CD4-positive, CD25-positive, alpha-beta regulatory T cell (primary cell): Measurements from ENCODE around the gene CCDC12. TPM values are rescaled to one million over a fixed set of nuclear protein-coding genes. Genes with fewer than 3 reads are reported as not detected.

Experiments
- ATAC-seq, 2 donors: fragments of 150-1000 bp; cut with Tn5 transposase; one replicate each; pipeline ENCODE4 v1.10.0; 2021; ENCODE audit warnings: low read depth in 2 of 2, moderate number of reproducible peaks in 2 of 2, moderate library complexity in 1 of 2
- DNase-seq, 3 donors: peaks; one replicate each; pipeline versions ENCODE4 v3.0.0 to v3.0.0-alpha.2; 2012 to 2022; ENCODE audit warnings: mixed read lengths in 1 of 3
- H3K27ac ChIP-seq: one replicate; pipeline ENCODE4 v1.7.0; 2013; ENCODE audit warnings: mild to moderate bottlenecking, low read length; ENCODE audit not compliant: insufficient read depth, poor library complexity, severe bottlenecking
- H3K27me3 ChIP-seq: one replicate; pipeline ENCODE4 v1.7.0; 2013; ENCODE audit warnings: low read length; ENCODE audit not compliant: control insufficient read depth, insufficient read depth
- H3K36me3 ChIP-seq: one replicate; pipeline ENCODE4 v1.7.0; 2013; ENCODE audit warnings: mild to moderate bottlenecking, low read length, moderate library complexity; ENCODE audit not compliant: control insufficient read depth, insufficient read depth
- H3K4me1 ChIP-seq: 2 replicates; pipeline ENCODE4 v1.7.0; 2013; ENCODE audit warnings: mild to moderate bottlenecking, low read length; ENCODE audit not compliant: insufficient read depth, control insufficient read depth, poor library complexity, severe bottlenecking
- H3K4me3 ChIP-seq: one replicate; pipeline ENCODE4 v1.7.0; 2013; ENCODE audit warnings: low read depth, mild to moderate bottlenecking, low read length, moderate library complexity
- H3K9me3 ChIP-seq, 2 experiments: 1 replicate in 1 of 2; 2 replicates in 1 of 2; pipeline ENCODE4 v1.7.0; 2013; ENCODE audit warnings: low read length in 2 of 2, mild to moderate bottlenecking in 1 of 2, moderate library complexity in 1 of 2; ENCODE audit not compliant: control insufficient read depth in 2 of 2
- H3K27ac Mint-ChIP-seq, 3 donors: one replicate each; pipeline ENCODE4 v1.8.0; 2020 to 2022; ENCODE audit warnings: mild to moderate bottlenecking in 3 of 3, mixed read lengths in 3 of 3, moderate library complexity in 2 of 3
- H3K27me3 Mint-ChIP-seq: one replicate; pipeline ENCODE4 v1.8.0; 2022; ENCODE audit warnings: mild to moderate bottlenecking, mixed read lengths
- H3K36me3 Mint-ChIP-seq: one replicate; pipeline ENCODE4 v1.8.0; 2020; ENCODE audit warnings: mixed read lengths
- H3K4me1 Mint-ChIP-seq, 4 donors: one replicate each; pipeline ENCODE4 v1.8.0; 2020 to 2022; ENCODE audit warnings: mixed read lengths in 4 of 4, mild to moderate bottlenecking in 1 of 4
- H3K4me3 Mint-ChIP-seq, 4 donors: one replicate each; pipeline ENCODE4 v1.8.0; 2020 to 2022; ENCODE audit warnings: mild to moderate bottlenecking in 4 of 4, mixed read lengths in 4 of 4, moderate library complexity in 3 of 4
- H3K9me3 Mint-ChIP-seq, 7 donors: one replicate each; pipeline ENCODE4 v1.8.0; 2020 to 2022; ENCODE audit warnings: mixed read lengths in 7 of 7, mild to moderate bottlenecking in 3 of 7, moderate library complexity in 2 of 7
- polyA plus RNA-seq, 4 donors: library from polyadenylated mRNA; unstranded; fragments of 300-500 nt; fragmentation: Illumina TruSeq; gene quantifications; one replicate each; pipeline ENCODE4 v1.2.3, GENCODE V29; 2021
- total RNA-seq: library from RNA; stranded (reverse); gene quantifications from one replicate; pipeline ENCODE4 v1.2.3, GENCODE V29; 2022

CCDC12 gene
- 71.8 TPM for total RNA-seq
- 100 to 1,000 TPM in 3 of 4 donors, 10 to 100 TPM in 1; 90.4 to 116 (median 106) TPM for polyA plus RNA-seq

- H3K36me3 ChIP-seq: no peaks in the 10 kb centered on the region
- peak within 1 kb of the TSS; percentile 97 to 99 (median 99) for H3K4me3 Mint-ChIP-seq
- H3K4me1 ChIP-seq: peaks cover 78% of the 10 kb centered on the region
- H3K9me3 Mint-ChIP-seq: no peaks in the 10 kb centered on the region
- H3K27ac ChIP-seq: peak within 1 kb of the TSS; percentile 83
- DNase-seq (peak; percentile 93 to 99 (median 98)), ATAC-seq (peak; percentile 80 to 81)
- H3K27ac Mint-ChIP-seq: peak within 1 kb of the TSS; percentile 97 to 100 (median 98)
- H3K4me1 Mint-ChIP-seq: peaks cover 23 to 76% (median 47%) of the 10 kb centered on the region in 4 donors
- H3K9me3 ChIP-seq: no peaks in the 10 kb centered on the region
- H3K27me3 ChIP-seq: no peaks in the 10 kb centered on the region
- H3K36me3 Mint-ChIP-seq: peaks cover 5% of the 10 kb centered on the region
- H3K27me3 Mint-ChIP-seq: peaks cover 5% of the 10 kb centered on the region
- peak within 1 kb of the TSS; percentile 92 for H3K4me3 ChIP-seq
Observed at GRCh38 chr3:46976326-46977190, at the start of gene CCDC12. Gene CCDC12 (minus strand): TSS chr3:46976745. CDS start chr3:46976732, 13 bp downstream.

- Histone ChIP-seq H3K27ac (no peak overlapping the region), H3K4me1 (no peaks in the 10 kb centered on the region), H3K27me3 (no peaks in the 10 kb centered on the region), H3K36me3 (peaks cover 18% of the 10 kb centered on the region), H3K4me3 (no peak overlapping the region), H3K9me3 (no peaks in the 10 kb centered on the region)
- Mint-ChIP-seq H3K4me1 (peaks cover 25 to 31% (median 29%) of the 10 kb centered on the region in 4 donors), H3K4me3 (no peak overlapping the region), H3K27me3 (no peaks in the 10 kb centered on the region), H3K9me3 (peaks cover 0 to 2% (median 0%) of the 10 kb centered on the region in 7 donors), H3K36me3 (peaks cover 15% of the 10 kb centered on the region), H3K27ac (peak overlapping the region in 2 of 3 donors; percentile 16 to 26)
- ATAC-seq (no peak), DNase-seq (no peak)
Observed at GRCh38 chr3:47024932-47025331, 48.4 kb upstream of the CCDC12 start.

- H3K36me3 ChIP-seq: peaks cover 24% of the 10 kb centered on the region
- no peaks in the 10 kb centered on the region for H3K27me3 Mint-ChIP-seq
- no peak overlapping the region for H3K4me3 Mint-ChIP-seq
- no peak overlapping the region for H3K27ac ChIP-seq
- no peaks in the 10 kb centered on the region for H3K9me3 ChIP-seq
- peaks cover 0 to 2% (median 0%) of the 10 kb centered on the region in 7 donors for H3K9me3 Mint-ChIP-seq
- peaks cover 35 to 47% (median 40%) of the 10 kb centered on the region in 4 donors for H3K4me1 Mint-ChIP-seq
- no peak for ATAC-seq
- H3K36me3 Mint-ChIP-seq: peaks cover 15% of the 10 kb centered on the region
- DNase-seq: no peak
- H3K4me1 ChIP-seq: peaks cover 18% of the 10 kb centered on the region
- H3K27ac Mint-ChIP-seq: peak overlapping the region in 1 of 3 donors; percentile 59
- no peaks in the 10 kb centered on the region for H3K27me3 ChIP-seq
- no peak overlapping the region for H3K4me3 ChIP-seq
Observed at GRCh38 chr3:47022641-47023071, 46.1 kb upstream of the CCDC12 start.

DNA sequence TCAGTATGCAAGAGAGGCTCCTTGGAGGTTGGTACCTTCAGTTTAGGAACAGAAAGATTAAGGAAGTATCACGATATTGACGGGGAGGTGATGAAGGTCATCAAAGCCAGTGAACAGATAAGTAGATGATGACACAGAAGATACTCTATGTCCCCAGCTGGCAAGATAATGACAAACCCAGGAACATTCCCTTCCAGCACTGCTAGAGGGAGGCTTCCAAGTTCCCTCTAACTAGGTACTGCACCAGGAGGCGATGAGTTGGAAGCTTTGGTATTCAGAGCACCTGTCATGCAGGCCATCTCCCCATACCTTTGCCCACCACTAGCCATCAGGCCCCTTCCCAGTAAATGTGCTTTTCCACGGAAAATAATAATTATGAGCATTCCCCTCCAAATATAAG is 43.8 kb upstream of the CCDC12 start:
- peaks cover 39% of the 10 kb centered on the region for H3K36me3 ChIP-seq
- DNase-seq (no peak), ATAC-seq (no peak)
- no peak overlapping the region for H3K27ac ChIP-seq
- H3K27me3 Mint-ChIP-seq: no peaks in the 10 kb centered on the region
- no peaks in the 10 kb centered on the region for H3K9me3 Mint-ChIP-seq
- H3K27ac Mint-ChIP-seq: peak overlapping the region; percentile 63 to 77 (median 71)
- H3K4me1 Mint-ChIP-seq: peaks cover 32 to 52% (median 40%) of the 10 kb centered on the region in 4 donors
- no peaks in the 10 kb centered on the region for H3K27me3 ChIP-seq
- no peaks in the 10 kb centered on the region for H3K9me3 ChIP-seq
- H3K36me3 Mint-ChIP-seq: peaks cover 12% of the 10 kb centered on the region
- no peak overlapping the region for H3K4me3 Mint-ChIP-seq
- peaks cover 34% of the 10 kb centered on the region for H3K4me1 ChIP-seq
- H3K4me3 ChIP-seq: no peak overlapping the region

DNA sequence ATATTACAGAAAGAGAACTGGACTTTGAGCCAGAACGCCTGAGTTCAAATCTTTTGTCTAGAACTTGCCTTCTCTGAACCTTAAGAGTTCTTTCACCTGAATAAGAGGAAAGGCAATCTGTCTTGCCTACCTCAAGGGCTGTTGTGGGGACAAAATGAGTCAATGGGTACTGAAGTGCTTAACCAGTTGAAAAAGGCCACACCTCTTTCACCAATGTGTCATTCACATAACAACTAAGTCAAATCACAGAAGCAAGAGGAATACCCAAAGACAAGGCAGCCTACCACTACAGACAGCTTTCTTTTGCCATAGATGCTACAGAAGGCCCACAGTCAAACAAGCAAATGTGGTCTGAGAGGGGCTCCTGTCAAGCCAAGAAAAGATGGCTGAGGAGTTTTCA is 42.7 kb upstream of the CCDC12 start:
- Histone ChIP-seq H3K4me1 (peaks cover 34% of the 10 kb centered on the region), H3K27ac (peak overlapping the region; percentile 42), H3K4me3 (no peak overlapping the region), H3K36me3 (peaks cover 39% of the 10 kb centered on the region), H3K27me3 (no peaks in the 10 kb centered on the region), H3K9me3 (no peaks in the 10 kb centered on the region)
- peak; percentile 56 to 57 for ATAC-seq
- Mint-ChIP-seq H3K27ac (peak overlapping the region; percentile 63 to 93 (median 71)), H3K9me3 (no peaks in the 10 kb centered on the region), H3K27me3 (no peaks in the 10 kb centered on the region), H3K4me1 (peaks cover 25 to 42% (median 31%) of the 10 kb centered on the region in 4 donors), H3K36me3 (peaks cover 12% of the 10 kb centered on the region), H3K4me3 (no peak overlapping the region)
- DNase-seq: peak in 1 of 3 donors; percentile 84

GRCh38 chr3:47018269-47018611 is 41.7 kb upstream of the CCDC12 start:
- Histone ChIP-seq H3K9me3 (no peaks in the 10 kb centered on the region), H3K4me1 (peaks cover 34% of the 10 kb centered on the region), H3K4me3 (no peak overlapping the region), H3K27ac (peak overlapping the region; percentile 53), H3K27me3 (no peaks in the 10 kb centered on the region), H3K36me3 (peaks cover 39% of the 10 kb centered on the region)
- DNase-seq: no peak
- H3K4me1 Mint-ChIP-seq: peaks cover 26 to 42% (median 31%) of the 10 kb centered on the region in 4 donors
- no peaks in the 10 kb centered on the region for H3K9me3 Mint-ChIP-seq
- no peak for ATAC-seq
- no peak overlapping the region for H3K4me3 Mint-ChIP-seq
- peaks cover 12% of the 10 kb centered on the region for H3K36me3 Mint-ChIP-seq
- no peaks in the 10 kb centered on the region for H3K27me3 Mint-ChIP-seq
- H3K27ac Mint-ChIP-seq: peak overlapping the region in 2 of 3 donors; percentile 26 to 71

GRCh38 chr3:47017504-47018268 is 41.1 kb upstream of the CCDC12 start:
- Histone ChIP-seq H3K27me3 (no peaks in the 10 kb centered on the region), H3K27ac (peak overlapping the region; percentile 53), H3K36me3 (peaks cover 38% of the 10 kb centered on the region), H3K4me3 (no peak overlapping the region), H3K4me1 (peaks cover 34% of the 10 kb centered on the region), H3K9me3 (no peaks in the 10 kb centered on the region)
- H3K4me1 Mint-ChIP-seq: peaks cover 26 to 42% (median 31%) of the 10 kb centered on the region in 4 donors
- DNase-seq (no peak), ATAC-seq (no peak)
- peak overlapping the region; percentile 71 to 90 (median 87) for H3K27ac Mint-ChIP-seq
- peak overlapping the region in 1 of 4 donors; percentile 19 for H3K4me3 Mint-ChIP-seq
- H3K36me3 Mint-ChIP-seq: peaks cover 12% of the 10 kb centered on the region
- H3K27me3 Mint-ChIP-seq: no peaks in the 10 kb centered on the region
- no peaks in the 10 kb centered on the region for H3K9me3 Mint-ChIP-seq
